ENCODE measurements around the gene GNG12.

Gene GNG12

DNA sequence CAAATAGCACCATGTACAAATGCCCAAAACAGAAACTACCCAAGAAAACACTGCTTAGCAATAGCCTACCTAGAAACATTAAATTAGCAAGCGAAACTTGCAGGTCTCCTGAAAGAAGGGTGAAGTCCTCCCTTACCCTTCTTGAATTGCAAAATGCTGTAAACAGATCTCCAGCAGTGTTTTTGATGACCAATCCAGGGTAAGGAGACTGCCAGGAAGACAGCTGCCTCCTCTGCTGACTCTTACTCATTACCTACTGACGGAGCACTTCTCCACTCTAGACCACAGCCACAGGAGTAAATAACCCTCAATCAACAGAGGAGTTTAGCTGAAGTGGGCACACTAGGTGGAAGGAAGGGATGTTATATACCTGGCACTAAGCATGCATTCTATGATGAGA, 180.5 kb downstream of the GNG12 start:
- no peak for DNase-seq (ENCODE audit: low read depth in 2 of 2)
